Endothelial cell of umbilical vein (primary cell): ENCODE data around the gene CCRL2. TPM values are rescaled to one million over a fixed set of nuclear protein-coding genes. Genes with fewer than 3 reads are reported as not detected.

Experiments used
- BruUV-seq: library from RNA; stranded (reverse); fragments of 400-500 nt; replicated peaks from 2 replicates; lab custom pipeline; 2021; lab: Mats Ljungman, UMichigan
- CTCF ChIA-PET: fragments of 300-600, 350-600 bp; sonication (Branson Sonifier 250); formaldehyde crosslinking; loops from one replicate; lab custom pipeline; 2021; ENCODE audit warnings: antibody characterized with exemption, inconsistent platforms; lab: Charles Lee
- POLR2A ChIA-PET: fragments of 300-600, 350-600 bp; sonication (Branson Sonifier 250); formaldehyde crosslinking; loops from one replicate; lab custom pipeline; 2021; ENCODE audit warnings: antibody characterized with exemption, inconsistent platforms; lab: Charles Lee
- DNase-seq: peaks from one replicate; pipeline ENCODE4 v3.0.0-alpha.2; 2011; ENCODE audit warnings: low read depth, low spot score
- FAIRE-seq: peaks from 2 replicates; lab custom pipeline; 2011; peaks lifted over from hg19 to GRCh38; lab: Jason Lieb, UNC
- H2AFZ ChIP-seq: 2 replicates; pipeline ENCODE4 v1.6.0; 2012; ENCODE audit warnings: low read depth, low read length, control low read depth, inconsistent platforms
- H3K27ac ChIP-seq: 2 replicates; pipeline ENCODE4 v1.5.1; 2011; ENCODE audit warnings: low read depth, mild to moderate bottlenecking, control low read depth, low read length, moderate library complexity; ENCODE audit not compliant: insufficient read depth
- H3K27me3 ChIP-seq, 2 experiments: 2 replicates each; pipeline versions ENCODE4 v1.6.0 to v1.6.1; 2011; ENCODE audit warnings: low read length in 2 of 2, mixed read lengths in 1 of 2; ENCODE audit not compliant: control insufficient read depth in 2 of 2, insufficient read depth in 2 of 2
- H3K36me3 ChIP-seq, 2 experiments: 2 replicates in 1 of 2; 3 replicates in 1 of 2; pipeline ENCODE4 v1.5.1; 2011; ENCODE audit warnings: low read length in 2 of 2, mild to moderate bottlenecking in 1 of 2, moderate library complexity in 1 of 2; ENCODE audit not compliant: control insufficient read depth in 2 of 2, insufficient read depth in 2 of 2; ENCODE audit errors: extremely low read depth in 1 of 2
- H3K4me1 ChIP-seq: 3 replicates; pipeline ENCODE4 v1.5.1; 2011; ENCODE audit warnings: mild to moderate bottlenecking, low read length; ENCODE audit not compliant: control insufficient read depth, insufficient read depth; ENCODE audit errors: extremely low read depth
- H3K4me2 ChIP-seq: 2 replicates; pipeline ENCODE4 v1.6.1; 2011; ENCODE audit warnings: low read length, control low read depth, mixed read lengths; ENCODE audit not compliant: insufficient read depth
- H3K4me3 ChIP-seq, 3 experiments: fragments of 200-600 bp in 1 of 3; sonication (generic), shearing (Covaris generic) in 1 of 3; replicated peaks in 1 of 3; 2 replicates each; pipeline ENCODE4 v1.5.1; 2011 to 2016; ENCODE audit warnings: control low read depth in 3 of 3, low read length in 3 of 3, mild to moderate bottlenecking in 2 of 3, inconsistent platforms in 1 of 3, low read depth in 1 of 3, moderate library complexity in 1 of 3; ENCODE audit not compliant: insufficient read depth in 1 of 3
- H3K79me2 ChIP-seq: 2 replicates; pipeline ENCODE4 v1.6.0; 2012; ENCODE audit warnings: low read length, inconsistent platforms; ENCODE audit not compliant: control insufficient read depth, insufficient read depth
- H3K9ac ChIP-seq: replicated peaks from 2 replicates; pipeline ENCODE3; 2011; ENCODE audit warnings: low read length, control low read depth; ENCODE audit not compliant: insufficient read depth; ENCODE audit errors: extremely low read depth
- H3K9me1 ChIP-seq: replicated peaks from 3 replicates; pipeline ENCODE4 v1.6.0; 2011; ENCODE audit warnings: mild to moderate bottlenecking, low read length; ENCODE audit not compliant: control insufficient read depth, insufficient read depth; ENCODE audit errors: extremely low read depth
- H3K9me3 ChIP-seq: replicated peaks from 2 replicates; pipeline ENCODE4 v1.5.1; 2012; ENCODE audit warnings: low read length, inconsistent platforms; ENCODE audit not compliant: control insufficient read depth, insufficient read depth
- H4K20me1 ChIP-seq: replicated peaks from 2 replicates; pipeline ENCODE3; 2011; ENCODE audit warnings: mild to moderate bottlenecking, low read length; ENCODE audit not compliant: control insufficient read depth, insufficient read depth; ENCODE audit errors: extremely low read depth
- EZH2 ChIP-seq: IDR thresholded peaks from 2 replicates; pipeline ENCODE4 v1.6.1; 2012; ENCODE audit warnings: borderline replicate concordance, low read depth, mild to moderate bottlenecking, moderate library complexity, low read length, inconsistent platforms; ENCODE audit not compliant: severe bottlenecking
- FOS ChIP-seq: IDR thresholded peaks from 2 replicates; pipeline ENCODE4 v1.6.1; 2011; ENCODE audit warnings: mild to moderate bottlenecking, low read length, moderate library complexity, borderline replicate concordance; ENCODE audit not compliant: insufficient read depth
- GATA2 ChIP-seq: IDR thresholded peaks from 2 replicates; pipeline ENCODE4 v1.7.0; 2011; ENCODE audit warnings: low read depth, mild to moderate bottlenecking, moderate library complexity, mixed read lengths, low read length; ENCODE audit not compliant: insufficient read length, insufficient read depth
- JUN ChIP-seq: IDR thresholded peaks from 2 replicates; pipeline ENCODE4 v1.6.1; 2011; ENCODE audit warnings: borderline replicate concordance, low read depth; ENCODE audit not compliant: insufficient read length, insufficient read depth
- MYC ChIP-seq: IDR thresholded peaks from one replicate; pipeline ENCODE4 v1.6.1; 2011; ENCODE audit warnings: mild to moderate bottlenecking, low read depth, low read length
- POLR2A ChIP-seq: IDR thresholded peaks from 2 replicates; pipeline ENCODE4 v1.6.1; 2012; ENCODE audit warnings: low read depth, mild to moderate bottlenecking, control low read depth, low read length
- POLR2AphosphoS5 ChIP-seq: IDR thresholded peaks from 2 replicates; pipeline ENCODE4 v1.6.1; 2012; ENCODE audit warnings: low read depth, mild to moderate bottlenecking, control low read depth, low read length, moderate library complexity; ENCODE audit not compliant: insufficient read depth
- dilution Hi-C: fragments of 300-500 bp; cut with MboI; formaldehyde crosslinking; loops from one replicate; pipeline ENCODE4 v1.15.0; 2019; ENCODE audit warnings: low sequenced_read_pairs; ENCODE audit not compliant: extremely low pct_ligation_motif_present
- intact Hi-C: fragments of 100-400 bp; cut with micrococcal nuclease; formaldehyde crosslinking; loops from one replicate; pipeline ENCODE4 v1.10.0; 2022
- polyA plus RNA-seq, 4 experiments: library from polyadenylated mRNA; depleted of rRNA in 3 of 4; stranded (reverse) in 3 of 4; unstranded in 1 of 4; fragments of >200 nt; gene quantifications; 2 replicates each; pipeline versions ENCODE4 v1.2.1 to v1.2.3, GENCODE V29; 2011 to 2012; ENCODE audit warnings: missing spikeins in 1 of 4
- total RNA-seq: library from RNA; stranded (reverse); gene quantifications from 2 replicates; pipeline ENCODE4 v1.2.3, GENCODE V29; 2021
- TF ChIP-seq, protein P1 (sequence below), 2 donors: IDR thresholded peaks; 1 replicate in 1 of 2; 2 replicates in 1 of 2; pipeline ENCODE4 v1.5.1; 2011; ENCODE audit warnings: low read length in 2 of 2, mild to moderate bottlenecking in 2 of 2, moderate library complexity in 2 of 2, control low read depth in 1 of 2, inconsistent platforms in 1 of 2, low read depth in 1 of 2; ENCODE audit not compliant: insufficient read depth in 1 of 2; ENCODE audit errors: extremely low read depth in 1 of 2
- TF ChIP-seq, protein P2 (sequence below): IDR thresholded peaks from 2 replicates; pipeline ENCODE4 v1.6.1; 2011; ENCODE audit not compliant: insufficient read depth, insufficient read length

Gene CCRL2
- total and polyA plus RNA-seq, 2 donors (not counting 3 experiments of a cell fraction or from before 2014, with no cell fraction given) = 6.4 to 6.6 TPM

DNA sequence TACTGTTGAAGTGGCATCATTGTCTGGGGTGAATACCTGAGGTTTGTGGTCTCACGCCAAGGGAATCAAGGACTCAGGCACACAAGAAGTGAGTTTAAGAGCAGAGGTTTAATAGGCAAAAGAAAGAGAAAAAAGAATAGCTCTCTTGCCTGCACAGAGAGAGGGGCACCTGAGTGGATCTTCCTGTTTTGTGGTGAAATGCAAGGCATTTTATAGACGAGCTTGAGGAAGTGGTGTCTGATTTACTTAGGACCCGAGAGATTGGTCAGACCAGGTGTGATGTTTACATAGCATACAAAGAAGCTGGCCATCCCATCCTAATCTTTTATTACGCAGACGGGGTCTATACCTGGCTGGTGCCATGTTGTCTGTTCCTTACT lies 23.1 kb upstream of the CCRL2 start:
- Histone ChIP-seq H3K9me1 (no peaks in the 10 kb centered on the region), H2AFZ (no peak overlapping the region), H3K36me3 (no peaks in the 10 kb centered on the region), H4K20me1 (no peaks in the 10 kb centered on the region), H3K27me3 (peaks cover 3 to 12% of the 10 kb centered on the region in 2 experiments), H3K4me1 (no peaks in the 10 kb centered on the region), H3K27ac (no peak overlapping the region), H3K9ac (no peak overlapping the region), H3K79me2 (no peaks in the 10 kb centered on the region), H3K9me3 (no peaks in the 10 kb centered on the region), H3K4me2 (no peak overlapping the region), H3K4me3 (no peak overlapping the region)
- intact Hi-C loops = no loop called here
- FAIRE-seq (no peak), DNase-seq (no peak)
- no peak for TF ChIP-seq FOS
- TF ChIP-seq MYC = no peak
- TF ChIP-seq EZH2 = no peak
- TF ChIP-seq GATA2 = no peak
- TF ChIP-seq POLR2A = no peak
- no peak for TF ChIP-seq JUN
- TF ChIP-seq POLR2AphosphoS5 = no peak
- TF ChIP-seq, protein P1, sequence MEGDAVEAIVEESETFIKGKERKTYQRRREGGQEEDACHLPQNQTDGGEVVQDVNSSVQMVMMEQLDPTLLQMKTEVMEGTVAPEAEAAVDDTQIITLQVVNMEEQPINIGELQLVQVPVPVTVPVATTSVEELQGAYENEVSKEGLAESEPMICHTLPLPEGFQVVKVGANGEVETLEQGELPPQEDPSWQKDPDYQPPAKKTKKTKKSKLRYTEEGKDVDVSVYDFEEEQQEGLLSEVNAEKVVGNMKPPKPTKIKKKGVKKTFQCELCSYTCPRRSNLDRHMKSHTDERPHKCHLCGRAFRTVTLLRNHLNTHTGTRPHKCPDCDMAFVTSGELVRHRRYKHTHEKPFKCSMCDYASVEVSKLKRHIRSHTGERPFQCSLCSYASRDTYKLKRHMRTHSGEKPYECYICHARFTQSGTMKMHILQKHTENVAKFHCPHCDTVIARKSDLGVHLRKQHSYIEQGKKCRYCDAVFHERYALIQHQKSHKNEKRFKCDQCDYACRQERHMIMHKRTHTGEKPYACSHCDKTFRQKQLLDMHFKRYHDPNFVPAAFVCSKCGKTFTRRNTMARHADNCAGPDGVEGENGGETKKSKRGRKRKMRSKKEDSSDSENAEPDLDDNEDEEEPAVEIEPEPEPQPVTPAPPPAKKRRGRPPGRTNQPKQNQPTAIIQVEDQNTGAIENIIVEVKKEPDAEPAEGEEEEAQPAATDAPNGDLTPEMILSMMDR (IDR thresholded peaks at IDR 0.05; ENCODE audit: extremely low read depth in 1 of 2, insufficient read depth in 1 of 2, low read depth in 1 of 2, low read length in 2 of 2) = no peak
- TF ChIP-seq, protein P2, sequence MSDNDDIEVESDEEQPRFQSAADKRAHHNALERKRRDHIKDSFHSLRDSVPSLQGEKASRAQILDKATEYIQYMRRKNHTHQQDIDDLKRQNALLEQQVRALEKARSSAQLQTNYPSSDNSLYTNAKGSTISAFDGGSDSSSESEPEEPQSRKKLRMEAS = no peak
- dilution Hi-C loops = no loop called here
- CTCF ChIA-PET = interaction anchor here (1.3 to 2.4 kb wide), 3 partner anchors 9 to 108 kb away, joined by 4 to 11 read pairs (median 5); no protein-coding TSS in a partner anchor
- BruUV-seq = no TSS peak
- POLR2A ChIA-PET = no interaction called here
